GM12801 (cell line): ENCODE measurements around the gene ERGIC1.

ENCODE experiments used
- TF ChIP-seq, protein P1 (sequence below): IDR thresholded peaks from one replicate; pipeline ENCODE4 v1.5.1; 2011; ENCODE audit warnings: control low read depth; ENCODE audit not compliant: insufficient read length; ENCODE audit errors: extremely low read depth

ERGIC1 gene

DNA sequence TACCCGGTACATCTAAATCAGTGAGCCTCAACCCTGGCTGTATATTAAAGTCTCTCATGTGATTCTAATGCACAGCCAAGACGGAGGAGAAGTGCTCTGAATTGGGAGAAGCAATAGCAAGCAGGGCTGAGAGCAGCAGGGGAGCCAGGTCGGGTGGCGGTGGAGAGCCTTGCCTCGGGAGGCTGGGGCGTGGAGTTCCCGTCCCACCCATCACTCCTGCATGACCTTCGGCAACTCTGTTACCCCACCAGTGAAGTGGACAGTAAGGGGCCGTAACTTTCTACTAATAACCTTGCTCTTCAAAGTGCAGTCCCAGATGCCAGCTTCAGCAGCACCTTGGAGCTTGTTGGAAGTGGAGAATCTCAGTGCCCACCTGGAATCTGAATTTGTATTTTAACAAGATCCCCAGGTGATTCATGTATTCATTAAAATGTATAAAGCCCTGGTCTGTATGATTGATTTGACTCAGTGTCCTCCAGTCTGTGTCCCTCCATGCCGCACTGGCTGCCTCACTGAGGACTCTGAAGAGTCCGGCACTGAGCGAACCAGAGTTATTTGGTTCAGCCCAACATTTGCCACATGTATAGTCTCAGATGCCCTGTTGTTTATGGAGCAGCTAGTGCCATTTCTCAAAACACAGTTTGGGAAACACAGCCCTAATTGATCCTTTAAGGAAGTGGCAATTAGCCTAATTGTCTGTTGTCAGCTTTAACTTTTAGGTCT lies 6.5 kb downstream of the ERGIC1 start:
- TF ChIP-seq, protein P1, sequence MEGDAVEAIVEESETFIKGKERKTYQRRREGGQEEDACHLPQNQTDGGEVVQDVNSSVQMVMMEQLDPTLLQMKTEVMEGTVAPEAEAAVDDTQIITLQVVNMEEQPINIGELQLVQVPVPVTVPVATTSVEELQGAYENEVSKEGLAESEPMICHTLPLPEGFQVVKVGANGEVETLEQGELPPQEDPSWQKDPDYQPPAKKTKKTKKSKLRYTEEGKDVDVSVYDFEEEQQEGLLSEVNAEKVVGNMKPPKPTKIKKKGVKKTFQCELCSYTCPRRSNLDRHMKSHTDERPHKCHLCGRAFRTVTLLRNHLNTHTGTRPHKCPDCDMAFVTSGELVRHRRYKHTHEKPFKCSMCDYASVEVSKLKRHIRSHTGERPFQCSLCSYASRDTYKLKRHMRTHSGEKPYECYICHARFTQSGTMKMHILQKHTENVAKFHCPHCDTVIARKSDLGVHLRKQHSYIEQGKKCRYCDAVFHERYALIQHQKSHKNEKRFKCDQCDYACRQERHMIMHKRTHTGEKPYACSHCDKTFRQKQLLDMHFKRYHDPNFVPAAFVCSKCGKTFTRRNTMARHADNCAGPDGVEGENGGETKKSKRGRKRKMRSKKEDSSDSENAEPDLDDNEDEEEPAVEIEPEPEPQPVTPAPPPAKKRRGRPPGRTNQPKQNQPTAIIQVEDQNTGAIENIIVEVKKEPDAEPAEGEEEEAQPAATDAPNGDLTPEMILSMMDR, result no peak

DNA sequence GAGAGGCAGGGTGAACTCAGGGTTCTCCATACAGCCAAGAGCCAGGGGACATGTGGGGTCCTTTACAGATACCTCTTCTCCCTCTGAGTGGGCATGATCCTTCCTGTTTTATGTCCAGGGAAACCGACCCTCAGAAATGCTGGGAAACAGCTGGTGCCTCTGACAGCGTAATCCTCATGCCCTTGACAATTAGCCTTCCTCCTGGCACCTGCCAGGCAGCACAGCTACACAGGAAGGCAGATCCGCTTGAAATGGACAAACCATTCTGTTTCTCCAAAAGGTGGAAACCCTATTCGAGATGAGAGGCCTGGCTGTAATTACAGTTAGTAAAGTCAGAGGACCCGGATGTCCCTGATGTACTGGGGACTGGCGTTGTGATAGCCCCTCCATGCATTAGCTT lies 7.2 kb downstream of the ERGIC1 start:
- TF ChIP-seq, protein P1, result no peak

DNA sequence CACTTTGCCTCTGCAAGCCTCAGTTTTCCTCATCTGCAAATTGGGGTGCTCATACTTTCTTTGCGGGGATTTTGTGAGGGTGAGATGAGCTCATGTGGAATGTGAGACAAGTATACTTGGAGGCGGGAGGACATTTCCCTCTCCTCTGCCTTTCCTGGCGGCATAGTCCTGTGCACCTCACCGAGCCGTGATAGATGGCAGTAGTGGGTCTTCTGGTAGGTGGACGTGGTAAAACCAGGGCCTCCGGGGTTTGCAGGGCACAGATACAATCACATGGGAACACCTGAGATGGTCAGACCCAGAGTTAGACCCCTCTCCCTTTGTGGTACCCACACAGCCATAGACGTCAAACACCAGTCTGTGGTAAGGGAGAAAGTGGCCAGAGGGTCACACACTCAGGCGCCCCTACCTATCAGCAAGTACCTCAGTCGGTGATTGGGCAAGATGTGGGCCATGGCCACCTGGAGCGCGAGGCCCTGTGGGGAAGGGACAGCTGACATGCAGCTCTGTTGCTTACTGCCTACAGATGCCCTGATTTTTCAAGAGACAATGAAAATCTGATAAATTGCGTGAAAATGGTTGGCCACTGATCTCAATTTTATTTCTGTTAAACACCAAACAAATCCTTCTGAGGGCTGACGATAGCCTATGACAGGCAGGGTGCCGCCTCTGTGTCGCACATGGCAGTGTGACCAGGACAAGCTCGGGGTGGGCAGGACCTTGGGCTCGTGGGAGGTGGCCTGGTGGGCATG lies 9.9 kb downstream of the ERGIC1 start:
- TF ChIP-seq, protein P1, result no peak

DNA sequence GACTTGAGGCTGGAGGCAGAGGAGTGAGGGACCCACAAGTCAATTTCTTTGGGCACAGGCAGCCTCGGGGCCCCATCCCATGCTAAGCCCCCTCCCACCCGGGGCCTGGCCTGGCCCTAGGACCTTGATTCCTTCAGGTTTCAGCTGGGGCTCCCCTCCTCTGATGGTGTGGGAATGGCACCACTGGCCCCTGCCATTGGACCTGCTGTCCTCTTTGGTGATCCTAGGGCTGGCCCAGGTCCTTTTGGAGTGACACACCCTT lies 10.5 kb downstream of the ERGIC1 start:
- TF ChIP-seq, protein P1, result no peak

DNA sequence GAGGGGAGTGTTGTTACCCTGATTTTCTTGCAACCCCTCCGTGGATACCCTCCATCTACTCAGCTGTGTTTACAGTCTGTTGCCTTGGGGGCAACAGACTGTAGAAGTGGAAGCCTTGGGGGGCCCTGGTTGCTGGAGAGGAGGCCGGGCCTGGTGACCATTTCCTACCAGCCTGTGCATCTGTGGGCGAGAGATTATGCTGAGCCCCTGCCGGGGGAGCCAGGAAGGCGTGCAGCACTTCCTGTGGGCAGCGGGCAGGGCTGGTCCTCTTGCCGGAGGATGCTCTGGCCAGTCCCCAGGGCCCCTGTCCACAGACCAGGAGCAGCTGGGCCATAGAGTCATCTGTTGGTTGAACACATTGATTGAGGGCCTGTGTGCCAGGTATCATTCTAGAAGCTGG lies 11.1 kb downstream of the ERGIC1 start:
- TF ChIP-seq, protein P1, result no peak

DNA sequence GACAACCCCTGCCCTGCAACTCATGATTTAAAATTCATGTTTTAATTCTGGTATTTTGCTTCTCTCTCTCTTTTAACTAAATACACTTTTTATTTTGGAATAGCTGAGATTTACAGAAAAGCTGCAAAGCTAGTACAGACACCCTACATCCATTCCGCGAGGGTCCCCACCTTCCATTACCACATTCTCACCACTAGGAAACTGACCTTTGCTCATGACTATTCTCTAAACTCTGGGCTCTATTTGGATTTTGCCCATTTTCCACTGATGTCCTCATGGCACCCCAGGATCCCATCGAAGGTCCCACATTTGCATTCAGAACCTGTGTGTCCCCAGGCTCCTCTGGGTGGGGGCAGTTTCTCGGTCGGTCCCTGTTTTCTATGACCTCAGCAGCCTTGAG lies 11.5 kb downstream of the ERGIC1 start:
- TF ChIP-seq, protein P1, result no peak

DNA sequence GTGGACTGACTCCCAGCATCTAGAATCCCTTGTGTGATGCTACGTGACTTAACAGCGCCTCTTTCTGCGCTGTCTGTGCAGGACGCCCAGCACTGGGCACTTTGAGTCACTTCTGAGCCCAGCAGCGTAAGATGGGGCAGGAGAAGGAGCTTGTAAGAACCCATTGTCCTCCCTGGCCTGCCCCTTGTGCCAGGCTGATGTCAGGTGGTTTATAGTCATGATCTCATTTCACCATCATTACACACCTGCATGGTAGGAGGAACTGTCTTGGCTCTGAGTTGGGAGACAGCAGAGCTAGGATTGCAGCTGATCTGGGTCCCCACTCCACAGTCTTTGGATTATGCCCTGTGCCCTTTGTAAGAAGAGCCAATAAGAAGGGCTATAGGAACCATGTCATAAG lies 12.2 kb downstream of the ERGIC1 start:
- TF ChIP-seq, protein P1, result no peak
